GM19455 (cell line): ENCODE data around the gene SLC30A3.

Experiments used
- ATAC-seq: cut with Tn5 transposase; IDR thresholded peaks from one replicate; pipeline ENCODE4 v1.9.1; 2021; ENCODE audit not compliant: unreplicated experiment

Gene SLC30A3

DNA sequence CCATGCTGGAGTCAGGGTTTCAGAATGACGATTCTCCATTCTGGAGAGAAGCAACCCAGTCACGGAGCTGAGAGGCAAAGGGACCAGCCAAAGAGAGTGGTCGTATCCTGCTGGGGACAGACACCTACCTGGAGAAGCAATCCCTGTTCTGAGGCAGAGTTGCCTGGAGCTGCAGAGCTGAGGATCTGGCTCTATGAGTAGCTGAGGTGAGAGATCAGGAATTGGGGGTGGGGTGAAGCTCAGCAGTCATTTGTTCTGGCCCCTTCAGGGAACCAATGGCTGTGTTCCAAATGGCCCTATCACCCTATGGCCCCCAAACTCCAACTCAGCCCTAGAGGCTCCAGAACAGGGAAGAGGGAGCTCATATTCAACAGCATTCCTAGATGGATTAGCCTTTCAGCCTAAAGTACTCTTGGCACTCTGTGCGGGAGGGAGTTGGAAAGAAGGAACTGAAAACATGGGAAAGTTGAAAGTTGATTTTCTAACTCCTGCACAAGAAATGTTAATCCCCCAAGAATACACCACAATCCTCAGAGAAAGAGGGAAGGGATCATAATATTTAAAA is 54.3 kb downstream of the SLC30A3 start:
- ATAC-seq, result no peak

DNA sequence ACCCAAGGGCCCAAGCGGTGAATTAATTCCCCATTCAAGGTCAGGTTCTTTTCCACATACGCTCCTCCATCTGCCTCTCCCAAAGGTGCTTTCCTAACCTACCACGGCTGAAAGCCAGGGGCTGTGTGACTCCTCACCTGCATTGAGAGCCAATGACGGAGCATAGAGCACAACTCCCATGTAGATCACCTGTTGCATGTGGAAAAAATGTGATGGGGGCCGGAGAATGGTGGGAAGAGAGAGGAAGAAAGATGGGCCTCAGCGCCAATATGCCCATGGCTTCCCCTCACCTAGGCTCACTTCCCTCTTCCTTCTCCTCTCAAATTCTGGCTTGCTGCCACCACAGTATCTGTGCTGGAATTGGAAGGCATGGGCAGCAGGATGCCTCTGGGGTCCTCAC is 56.5 kb downstream of the SLC30A3 start:
- no peak for ATAC-seq

- ATAC-seq, result no peak
These were observed 57.6 kb downstream of the SLC30A3 start for GRCh38 chr2:27205206-27205605.

DNA sequence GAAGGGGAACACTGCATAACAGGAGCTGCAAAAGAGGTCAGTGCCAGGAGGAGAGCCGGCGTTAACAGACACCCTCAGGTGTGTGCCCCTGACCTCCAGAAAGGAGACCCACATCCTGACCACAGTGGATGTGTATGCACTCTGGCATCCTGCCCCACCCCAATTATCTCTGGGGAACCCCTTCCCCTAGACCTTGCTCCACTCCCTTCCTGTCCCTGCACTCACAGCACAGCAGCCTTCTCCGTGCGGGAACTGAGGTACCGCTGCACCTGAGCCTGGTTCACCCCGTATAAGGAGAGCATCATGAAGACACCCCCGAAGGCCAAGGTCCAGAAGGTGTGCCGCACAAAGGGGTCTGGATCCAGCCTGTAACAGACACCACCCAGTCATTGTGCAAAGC is 58.3 kb downstream of the SLC30A3 start:
- ATAC-seq, result no peak

DNA sequence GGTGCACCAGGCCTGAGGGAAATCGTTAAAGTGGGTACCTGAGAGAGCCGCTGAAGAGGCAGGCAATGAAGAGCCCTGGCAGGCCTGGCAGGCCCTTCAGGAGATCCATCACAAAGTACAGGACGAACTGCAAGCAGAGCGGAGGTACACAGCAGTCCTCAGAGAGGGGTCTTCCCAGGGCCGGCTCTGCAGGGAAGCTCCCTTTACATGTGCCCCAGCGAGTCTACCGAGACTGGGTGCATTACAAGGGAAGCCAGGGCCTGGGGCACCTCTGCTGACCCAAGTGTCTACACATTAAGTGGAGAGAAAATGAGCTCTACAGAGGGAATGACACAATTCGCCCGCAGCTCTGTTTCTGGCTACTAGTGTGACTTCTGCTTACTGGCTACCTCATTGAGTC is 59.1 kb downstream of the SLC30A3 start:
- no peak for ATAC-seq
